Measurements from ENCODE around the gene ZNF622. TPM values are rescaled to one million over a fixed set of nuclear protein-coding genes. Genes with fewer than 3 reads are reported as not detected.

Gene ZNF622
- total and polyA plus RNA-seq, 4 donors = 21.9 to 29.4 (median 26.1) TPM

DNA sequence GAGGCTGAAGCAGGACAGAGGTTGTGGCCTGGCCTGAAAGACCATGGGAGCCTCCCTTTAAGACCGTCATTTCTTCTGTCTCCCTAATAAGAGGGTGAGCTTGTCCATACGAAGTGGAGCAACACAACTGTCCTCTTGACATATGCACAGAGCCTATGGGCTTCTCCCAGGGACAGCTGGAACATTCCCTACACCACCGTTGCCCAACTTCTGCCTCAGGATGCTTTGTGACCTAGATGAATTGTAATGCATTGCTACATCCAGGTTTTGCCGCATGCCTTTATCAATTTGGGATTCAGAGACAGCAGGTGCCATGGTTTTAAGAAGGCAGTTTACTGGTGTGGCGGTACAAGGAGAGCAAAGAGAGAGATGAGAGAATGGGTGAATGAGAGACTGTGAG is 34.4 kb upstream of the ZNF622 start:
- Histone ChIP-seq H3K4me1 (ENCODE audit: control insufficient read depth, insufficient read depth, low read length) (no peaks in the 10 kb centered on the region), H3K27me3 (ENCODE audit: control insufficient read depth, insufficient read depth, low read length) (no peaks in the 10 kb centered on the region), H3K27ac (ENCODE audit: low read depth, low read length) (no peak overlapping the region), H3K4me3 (ENCODE audit: low read depth, low read length) (no peak overlapping the region), H3K36me3 (ENCODE audit: control insufficient read depth, insufficient read depth, low read length) (no peaks in the 10 kb centered on the region), H3K9me3 (ENCODE audit: control insufficient read depth, insufficient read depth, low read length) (no peaks in the 10 kb centered on the region)
- WGBS (ENCODE audit: insufficient coverage) = 91% methylated on average over 5 of the region's 5 CpGs
- no peak for DNase-seq (ENCODE audit: low read depth in 4 of 6, low spot score in 6 of 6)

DNA sequence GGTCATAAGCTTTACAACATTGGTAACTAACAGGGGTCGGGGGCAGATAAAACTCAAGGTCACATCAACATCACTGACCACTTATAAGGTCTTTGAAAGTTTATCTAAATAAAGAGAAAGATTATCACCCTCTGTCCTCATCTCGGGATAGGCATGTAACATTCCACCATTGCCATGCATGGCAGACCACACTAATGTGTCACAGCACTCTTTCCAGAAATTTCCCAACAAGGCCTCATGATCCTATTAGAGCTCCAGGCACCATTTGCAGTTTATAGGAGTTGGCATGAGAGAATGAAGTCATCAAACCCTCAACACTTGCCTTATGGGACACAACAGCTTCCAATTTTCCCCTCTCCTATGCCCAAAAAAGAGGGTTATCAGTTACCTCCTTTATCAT is 31.9 kb upstream of the ZNF622 start:
- WGBS (ENCODE audit: insufficient coverage) = 100% methylated on average over 1 of the region's 2 CpGs
- DNase-seq (ENCODE audit: low read depth in 4 of 6, low spot score in 6 of 6) = no peak
- H3K4me3 ChIP-seq (ENCODE audit: low read depth, low read length) = no peak overlapping the region

DNA sequence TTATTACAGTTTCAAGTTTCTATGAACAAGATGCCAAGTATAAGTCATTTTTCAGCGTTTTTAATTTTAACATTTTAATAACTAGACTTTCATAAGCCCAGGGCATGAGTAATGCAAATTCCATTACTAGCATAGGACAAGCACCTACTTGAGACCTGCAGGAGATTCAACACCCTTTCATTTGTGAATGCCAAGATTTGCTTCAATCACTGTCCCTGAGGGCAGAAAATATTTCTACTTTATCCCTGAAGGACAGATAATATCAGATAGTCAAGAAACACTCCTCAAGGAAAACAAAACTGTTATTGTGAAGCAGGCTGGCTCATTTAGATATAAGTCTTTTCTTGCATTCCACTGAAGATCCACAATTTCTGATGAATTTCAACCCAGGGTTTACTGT is 27.7 kb upstream of the ZNF622 start:
- Histone ChIP-seq H3K4me3 (ENCODE audit: low read depth, low read length) (no peak overlapping the region), H3K4me1 (ENCODE audit: control insufficient read depth, insufficient read depth, low read length) (no peaks in the 10 kb centered on the region), H3K36me3 (ENCODE audit: control insufficient read depth, insufficient read depth, low read length) (no peaks in the 10 kb centered on the region), H3K27me3 (ENCODE audit: control insufficient read depth, insufficient read depth, low read length) (no peaks in the 10 kb centered on the region), H3K27ac (ENCODE audit: low read depth, low read length) (no peak overlapping the region), H3K9me3 (ENCODE audit: control insufficient read depth, insufficient read depth, low read length) (peaks cover 2% of the 10 kb centered on the region)
- no peak for DNase-seq (ENCODE audit: low read depth in 4 of 6, low spot score in 6 of 6)
- 100% methylated on average over 1 of the region's 1 CpG for WGBS (ENCODE audit: insufficient coverage)

More for the DNA sequence above, 31.9 kb upstream of the ZNF622 start:
- H3K9me3 ChIP-seq (ENCODE audit: control insufficient read depth, insufficient read depth, low read length) = peaks cover 2% of the 10 kb centered on the region
- no peaks in the 10 kb centered on the region for H3K4me1 ChIP-seq (ENCODE audit: control insufficient read depth, insufficient read depth, low read length)
- H3K36me3 ChIP-seq (ENCODE audit: control insufficient read depth, insufficient read depth, low read length) = no peaks in the 10 kb centered on the region
- H3K27me3 ChIP-seq (ENCODE audit: control insufficient read depth, insufficient read depth, low read length) = no peaks in the 10 kb centered on the region
- H3K27ac ChIP-seq (ENCODE audit: low read depth, low read length) = no peak overlapping the region

DNA sequence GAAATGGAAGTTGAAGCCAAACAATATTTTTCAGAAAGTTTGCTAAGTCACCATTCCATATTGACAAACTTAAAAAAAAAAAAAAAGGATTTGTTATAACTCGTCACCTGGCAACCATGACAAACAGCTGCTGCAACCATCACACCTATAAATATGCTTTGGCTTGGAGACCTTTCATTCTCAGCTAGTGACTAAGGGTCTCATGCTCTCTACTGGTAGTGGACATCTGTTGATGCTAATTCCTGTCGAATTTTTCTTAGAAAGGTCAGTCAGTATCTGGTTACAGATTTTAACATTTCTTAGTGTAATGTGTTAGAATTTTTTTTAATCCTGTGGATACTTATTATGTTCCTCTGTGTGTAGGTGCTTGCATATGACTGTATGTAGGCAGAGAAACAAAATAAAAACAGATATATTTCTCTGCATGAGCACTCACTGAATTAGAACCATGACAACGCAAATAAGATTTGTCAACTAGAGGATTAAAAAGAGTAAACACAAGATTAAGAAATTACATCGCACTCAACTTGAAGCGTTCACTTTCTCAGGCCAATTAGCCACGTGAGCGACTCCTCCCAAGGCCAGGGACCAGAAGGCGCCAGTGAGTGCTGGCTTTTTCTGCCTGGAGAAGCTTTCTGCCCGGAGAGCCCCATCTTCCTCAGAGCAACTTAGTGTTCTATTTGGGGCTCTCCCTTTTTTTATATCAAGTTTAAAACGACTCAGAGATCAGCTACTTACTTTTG is 27.0 kb upstream of the ZNF622 start:
- Histone ChIP-seq H3K9me3 (ENCODE audit: control insufficient read depth, insufficient read depth, low read length) (peaks cover 2% of the 10 kb centered on the region), H3K27ac (ENCODE audit: low read depth, low read length) (no peak overlapping the region), H3K27me3 (ENCODE audit: control insufficient read depth, insufficient read depth, low read length) (no peaks in the 10 kb centered on the region), H3K4me3 (ENCODE audit: low read depth, low read length) (no peak overlapping the region), H3K36me3 (ENCODE audit: control insufficient read depth, insufficient read depth, low read length) (no peaks in the 10 kb centered on the region), H3K4me1 (ENCODE audit: control insufficient read depth, insufficient read depth, low read length) (no peaks in the 10 kb centered on the region)
- WGBS (ENCODE audit: insufficient coverage) = 89% methylated on average over 7 of the region's 10 CpGs
- DNase-seq (ENCODE audit: low read depth in 4 of 6, low spot score in 6 of 6) = no peak

DNA sequence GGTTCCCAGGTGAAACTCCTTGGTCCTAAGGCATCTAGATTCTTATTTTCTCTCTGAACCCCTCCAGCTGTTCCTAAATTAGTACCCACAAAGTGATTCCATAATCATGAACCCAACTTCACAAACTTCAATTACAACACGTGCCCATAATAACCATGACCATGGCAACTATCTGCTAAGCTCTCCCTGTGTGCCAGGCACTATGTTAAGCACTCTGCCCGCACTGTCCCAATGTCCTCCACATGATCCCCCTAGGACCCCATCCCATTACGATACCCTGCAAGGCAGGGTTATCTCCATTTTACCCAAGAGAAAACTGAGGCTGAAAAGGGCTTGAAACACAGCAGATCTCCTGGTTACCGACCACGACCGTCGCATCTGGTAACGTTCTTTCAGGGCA is 25.3 kb upstream of the ZNF622 start:
- Histone ChIP-seq H3K27ac (ENCODE audit: low read depth, low read length) (no peak overlapping the region), H3K4me3 (ENCODE audit: low read depth, low read length) (no peak overlapping the region), H3K36me3 (ENCODE audit: control insufficient read depth, insufficient read depth, low read length) (no peaks in the 10 kb centered on the region), H3K27me3 (ENCODE audit: control insufficient read depth, insufficient read depth, low read length) (no peaks in the 10 kb centered on the region), H3K9me3 (ENCODE audit: control insufficient read depth, insufficient read depth, low read length) (peaks cover 2% of the 10 kb centered on the region), H3K4me1 (ENCODE audit: control insufficient read depth, insufficient read depth, low read length) (no peaks in the 10 kb centered on the region)
- 83% methylated on average over 3 of the region's 8 CpGs for WGBS (ENCODE audit: insufficient coverage)
- DNase-seq (ENCODE audit: low read depth in 4 of 6, low spot score in 6 of 6) = no peak

DNA sequence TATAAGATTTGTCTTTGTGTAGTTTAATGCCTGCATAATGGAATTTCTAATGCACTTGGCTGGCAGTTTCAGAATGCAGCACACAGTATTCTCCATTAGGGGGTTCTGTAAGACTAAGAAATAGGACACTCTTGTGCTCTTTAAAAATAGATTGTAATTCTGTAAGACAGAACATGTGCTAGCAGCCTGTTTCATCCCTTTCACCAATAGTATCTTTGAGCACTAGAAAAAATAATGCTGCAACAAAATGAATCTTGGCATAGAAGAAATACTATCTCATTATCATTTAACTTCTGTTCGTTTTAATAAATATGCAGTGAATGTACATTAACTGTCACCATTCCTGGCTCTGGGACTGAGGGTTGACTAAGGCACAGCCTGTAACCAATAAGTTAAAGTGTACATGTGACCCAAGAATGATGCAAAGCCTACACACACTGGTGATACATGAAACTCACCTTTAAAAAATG is 23.8 kb upstream of the ZNF622 start:
- DNase-seq (ENCODE audit: low read depth in 4 of 6, low spot score in 6 of 6) = peak in 5 of 6 donors; percentile 46 to 92 (median 59)
- no CpG with 5 or more reads among the region's 1 CpG for WGBS (ENCODE audit: insufficient coverage)

DNA sequence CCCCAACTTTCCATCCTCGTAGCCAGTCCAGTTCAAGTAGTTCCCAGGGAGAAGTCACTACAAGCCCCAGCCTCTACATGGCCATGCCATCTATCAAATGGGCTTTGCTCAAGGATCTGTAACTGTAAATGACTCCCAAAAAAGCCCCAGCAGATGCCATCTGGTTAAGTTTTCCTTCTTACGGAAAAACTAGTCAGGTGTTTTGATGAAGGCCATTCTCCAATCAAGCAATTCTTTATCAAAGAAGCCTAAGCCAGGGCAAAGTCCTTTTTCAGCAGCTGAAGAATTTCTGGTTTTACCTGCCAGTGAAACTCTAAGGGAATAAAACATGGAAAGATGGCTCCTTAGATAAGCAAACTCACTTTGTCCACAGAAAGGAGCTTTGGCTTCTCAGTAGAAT is 21.9 kb upstream of the ZNF622 start:
- Histone ChIP-seq H3K27me3 (ENCODE audit: control insufficient read depth, insufficient read depth, low read length) (no peaks in the 10 kb centered on the region), H3K4me3 (ENCODE audit: low read depth, low read length) (no peak overlapping the region), H3K4me1 (ENCODE audit: control insufficient read depth, insufficient read depth, low read length) (no peaks in the 10 kb centered on the region), H3K9me3 (ENCODE audit: control insufficient read depth, insufficient read depth, low read length) (no peaks in the 10 kb centered on the region), H3K27ac (ENCODE audit: low read depth, low read length) (no peak overlapping the region), H3K36me3 (ENCODE audit: control insufficient read depth, insufficient read depth, low read length) (no peaks in the 10 kb centered on the region)
- 89% methylated on average over 2 of the region's 2 CpGs for WGBS (ENCODE audit: insufficient coverage)
- no peak for DNase-seq (ENCODE audit: low read depth in 4 of 6, low spot score in 6 of 6)

More for the DNA sequence above, 23.8 kb upstream of the ZNF622 start:
- Histone ChIP-seq H3K4me3 (ENCODE audit: low read depth, low read length) (no peak overlapping the region), H3K4me1 (ENCODE audit: control insufficient read depth, insufficient read depth, low read length) (no peaks in the 10 kb centered on the region), H3K9me3 (ENCODE audit: control insufficient read depth, insufficient read depth, low read length) (no peaks in the 10 kb centered on the region), H3K27me3 (ENCODE audit: control insufficient read depth, insufficient read depth, low read length) (no peaks in the 10 kb centered on the region), H3K27ac (ENCODE audit: low read depth, low read length) (no peak overlapping the region), H3K36me3 (ENCODE audit: control insufficient read depth, insufficient read depth, low read length) (no peaks in the 10 kb centered on the region)

DNA sequence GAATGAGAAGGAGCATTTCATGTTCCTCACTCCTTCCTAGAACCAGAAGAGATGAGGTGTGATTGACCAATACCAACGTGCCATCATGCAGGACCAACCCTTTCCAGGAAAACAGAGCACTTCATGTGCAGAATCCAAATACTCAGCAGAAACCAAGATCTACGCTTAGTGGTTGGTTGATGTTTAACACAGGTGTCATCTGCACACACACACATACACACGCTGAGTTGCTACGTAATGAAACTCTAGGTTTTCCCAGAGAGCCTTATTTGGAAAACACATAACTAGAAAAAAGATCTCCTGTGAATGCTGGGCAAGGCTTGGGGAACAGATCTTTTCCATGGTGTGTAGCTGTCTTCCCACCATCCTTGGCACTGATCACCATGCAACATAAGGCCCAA is 21.1 kb upstream of the ZNF622 start:
- Histone ChIP-seq H3K9me3 (ENCODE audit: control insufficient read depth, insufficient read depth, low read length) (no peaks in the 10 kb centered on the region), H3K27ac (ENCODE audit: low read depth, low read length) (no peak overlapping the region), H3K4me3 (ENCODE audit: low read depth, low read length) (no peak overlapping the region), H3K36me3 (ENCODE audit: control insufficient read depth, insufficient read depth, low read length) (no peaks in the 10 kb centered on the region), H3K4me1 (ENCODE audit: control insufficient read depth, insufficient read depth, low read length) (no peaks in the 10 kb centered on the region), H3K27me3 (ENCODE audit: control insufficient read depth, insufficient read depth, low read length) (no peaks in the 10 kb centered on the region)
- no CpG with 5 or more reads among the region's 4 CpGs for WGBS (ENCODE audit: insufficient coverage)
- peak in 1 of 6 donors; percentile 39 for DNase-seq (ENCODE audit: low read depth in 4 of 6, low spot score in 6 of 6)

DNA sequence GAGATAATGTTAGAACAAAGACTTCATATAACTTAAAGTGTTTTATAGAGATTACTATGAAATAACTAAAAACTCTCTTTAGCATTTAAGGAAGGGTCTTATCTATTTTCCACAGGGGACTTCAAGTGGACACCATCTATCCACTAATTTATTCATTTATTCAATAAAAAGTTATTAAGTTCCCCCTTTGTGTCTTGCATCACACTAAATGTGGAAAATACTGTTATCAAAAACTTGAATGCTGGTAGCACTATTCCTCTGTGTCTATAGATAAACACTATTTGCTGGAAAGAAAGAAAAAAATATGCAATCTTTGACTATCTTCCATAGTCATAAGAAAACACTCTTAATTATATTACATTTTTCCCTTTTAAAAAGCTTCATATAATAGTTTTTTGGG is 20.1 kb upstream of the ZNF622 start:
- no peak overlapping the region for H3K4me3 ChIP-seq (ENCODE audit: low read depth, low read length)
- H3K27me3 ChIP-seq (ENCODE audit: control insufficient read depth, insufficient read depth, low read length) = no peaks in the 10 kb centered on the region
- H3K4me1 ChIP-seq (ENCODE audit: control insufficient read depth, insufficient read depth, low read length) = no peaks in the 10 kb centered on the region
- no peaks in the 10 kb centered on the region for H3K36me3 ChIP-seq (ENCODE audit: control insufficient read depth, insufficient read depth, low read length)
- DNase-seq (ENCODE audit: low read depth in 4 of 6, low spot score in 6 of 6) = no peak
- H3K27ac ChIP-seq (ENCODE audit: low read depth, low read length) = no peak overlapping the region
- H3K9me3 ChIP-seq (ENCODE audit: control insufficient read depth, insufficient read depth, low read length) = no peaks in the 10 kb centered on the region

DNA sequence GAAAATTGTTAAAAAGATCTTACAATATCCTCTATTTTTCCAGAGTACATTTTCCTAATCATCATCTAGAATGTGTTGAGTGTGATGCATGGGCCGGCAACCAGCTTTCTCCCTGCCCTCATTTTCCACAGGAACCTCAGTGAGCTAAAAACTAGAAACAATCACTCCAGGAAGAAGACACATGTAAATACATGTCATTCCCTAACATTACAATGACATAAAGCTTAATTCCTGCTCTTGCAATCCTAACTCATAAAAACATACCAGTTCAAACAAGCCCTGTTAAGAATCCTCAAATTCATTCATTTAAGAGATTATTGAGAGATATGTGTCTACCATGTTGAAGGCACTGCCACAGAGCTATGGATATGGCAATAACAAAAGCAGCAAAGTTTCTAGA is 18.5 kb upstream of the ZNF622 start:
- Histone ChIP-seq H3K36me3 (ENCODE audit: control insufficient read depth, insufficient read depth, low read length) (no peaks in the 10 kb centered on the region), H3K27ac (ENCODE audit: low read depth, low read length) (no peak overlapping the region), H3K27me3 (ENCODE audit: control insufficient read depth, insufficient read depth, low read length) (no peaks in the 10 kb centered on the region), H3K9me3 (ENCODE audit: control insufficient read depth, insufficient read depth, low read length) (no peaks in the 10 kb centered on the region), H3K4me3 (ENCODE audit: low read depth, low read length) (no peak overlapping the region), H3K4me1 (ENCODE audit: control insufficient read depth, insufficient read depth, low read length) (no peaks in the 10 kb centered on the region)
- WGBS (ENCODE audit: insufficient coverage) = 80% methylated on average over 1 of the region's 1 CpG
- DNase-seq (ENCODE audit: low read depth in 4 of 6, low spot score in 6 of 6) = no peak

Data from spinal cord (tissue), 10 donors.